ENCODE results near the gene DIS3L2. TPM values are rescaled to one million over a fixed set of nuclear protein-coding genes. Genes with fewer than 3 reads are reported as not detected.

The DIS3L2 gene
- total and polyA plus RNA-seq, 2 of the 8 experiments (the other 6 are each of a cell fraction or from before 2014, with no cell fraction given): 11.5 to 21.6 TPM

- no peak for TF ChIP-seq CHD7 (IDR thresholded peaks at IDR 0.05; ENCODE audit: insufficient replicate concordance, low read length)
- no peak for TF ChIP-seq SP2 (IDR thresholded peaks at IDR 0.05; ENCODE audit: low read length)
- no peak for TF ChIP-seq GTF2F1 (IDR thresholded peaks at IDR 0.05; ENCODE audit: borderline replicate concordance, low read depth, low read length)
- TF ChIP-seq HDAC6 (IDR thresholded peaks at IDR 0.05; ENCODE audit: low read depth, low read length): no peak
- TF ChIP-seq ATF3 (IDR thresholded peaks at IDR 0.05; ENCODE audit: insufficient read depth, low read depth, low read length): no peak
- TF ChIP-seq FOSL1 (IDR thresholded peaks at IDR 0.05; ENCODE audit: insufficient read depth, low read depth, low read length): no peak
- no peak for TF ChIP-seq NRF1 (IDR thresholded peaks at IDR 0.05; ENCODE audit: low read depth, low read length)
- no peak for TF ChIP-seq ZNF274 (IDR thresholded peaks at IDR 0.05; ENCODE audit: borderline replicate concordance, extremely low read depth, low read length)
- no peak for TF ChIP-seq RBBP5 (IDR thresholded peaks at IDR 0.05; ENCODE audit: borderline replicate concordance, low read depth, low read length)
- TF ChIP-seq KDM4A (IDR thresholded peaks at IDR 0.05; ENCODE audit: low read depth, low read length, severe bottlenecking): no peak
- TF ChIP-seq CHD1 (IDR thresholded peaks at IDR 0.05; ENCODE audit: low read depth, low read length): no peak
- no peak for TF ChIP-seq ASH2L (IDR thresholded peaks at IDR 0.05; ENCODE audit: low read length)
Measured at GRCh38 chr2:232329716-232330067, 368.2 kb downstream of the DIS3L2 start (continued).

Data from H1 (cell line).